Thyroid gland (tissue), 4 donors: Measurements from ENCODE around the gene MUC6.

ENCODE experiments used
- CTCF ChIP-seq, 6 experiments: fragments of 200-600 bp in 3 of 6; fragments of 450-650 bp in 3 of 6; sonication (generic) in 3 of 6; IDR thresholded peaks; one replicate each; pipeline ENCODE4 v1.5.1; 2016 to 2019; ENCODE audit warnings: antibody characterized with exemption in 6 of 6, mild to moderate bottlenecking in 2 of 6, inconsistent platforms in 1 of 6, moderate library complexity in 1 of 6
- POLR2A ChIP-seq, 2 donors: fragments of 450-650 bp; IDR thresholded peaks; one replicate each; pipeline ENCODE4 v1.6.1; 2017; ENCODE audit warnings: antibody characterized with exemption in 2 of 2, mild to moderate bottlenecking in 2 of 2, moderate library complexity in 1 of 2

- TF ChIP-seq CTCF (IDR thresholded peaks at IDR 0.05) (no peak), POLR2A (IDR thresholded peaks at IDR 0.05) (no peak)
Observed at GRCh38 chr11:1026641-1027482, 9.7 kb downstream of the MUC6 start.
